Calu3 (cell line): ENCODE measurements around the gene GNG4. TPM values are rescaled to one million over a fixed set of nuclear protein-coding genes. Genes with fewer than 3 reads are reported as not detected.

Experiments
- BruUV-seq: library from RNA; stranded (reverse); fragments of 400-500 nt; replicated peaks from 2 replicates; lab custom pipeline; 2021; lab: Mats Ljungman, UMichigan
- CTCF ChIA-PET: fragments of 300-600 bp; sonication (Branson Sonifier 250); formaldehyde crosslinking; loops from one replicate; lab custom pipeline; 2022; ENCODE audit warnings: antibody characterized with exemption; lab: Charles Lee
- DNase-seq: peaks from one replicate; pipeline ENCODE4 v3.0.0; 2022
- H3K27ac Mint-ChIP-seq: one replicate; pipeline ENCODE4 v1.8.0; 2022; ENCODE audit warnings: mixed read lengths; ENCODE audit not compliant: unreplicated experiment
- H3K27me3 Mint-ChIP-seq: one replicate; pipeline ENCODE4 v1.8.0; 2022; ENCODE audit warnings: mixed read lengths; ENCODE audit not compliant: unreplicated experiment
- H3K36me3 Mint-ChIP-seq: one replicate; pipeline ENCODE4 v1.8.0; 2022; ENCODE audit warnings: mild to moderate bottlenecking, moderate library complexity, mixed read lengths; ENCODE audit not compliant: insufficient read depth, unreplicated experiment
- H3K4me1 Mint-ChIP-seq: one replicate; pipeline ENCODE4 v1.8.0; 2022; ENCODE audit warnings: mild to moderate bottlenecking, low read depth, mixed read lengths; ENCODE audit not compliant: unreplicated experiment
- H3K4me3 Mint-ChIP-seq: one replicate; pipeline ENCODE4 v1.8.0; 2022; ENCODE audit warnings: mild to moderate bottlenecking, low read depth, moderate library complexity, mixed read lengths; ENCODE audit not compliant: unreplicated experiment
- H3K9me3 Mint-ChIP-seq: one replicate; pipeline ENCODE4 v1.8.0; 2022; ENCODE audit warnings: low read depth, mixed read lengths; ENCODE audit not compliant: unreplicated experiment
- intact Hi-C: fragments of 100-400 bp; cut with micrococcal nuclease; formaldehyde crosslinking; loops from one replicate; pipeline ENCODE4 v1.10.0; 2022; ENCODE audit not compliant: unreplicated experiment
- total RNA-seq: library from RNA; stranded (reverse); gene quantifications from 2 replicates; pipeline ENCODE4 v1.2.3, GENCODE V29; 2022
- TF ChIP-seq, protein P1 (sequence below): fragments of 200-600 bp; IDR thresholded peaks from one replicate; pipeline ENCODE4 v1.8.0; 2022; ENCODE audit warnings: antibody characterized with exemption; ENCODE audit not compliant: unreplicated experiment

GNG4 gene
- total RNA-seq, 1 experiment from 2014 or later = 18.4 TPM

DNA sequence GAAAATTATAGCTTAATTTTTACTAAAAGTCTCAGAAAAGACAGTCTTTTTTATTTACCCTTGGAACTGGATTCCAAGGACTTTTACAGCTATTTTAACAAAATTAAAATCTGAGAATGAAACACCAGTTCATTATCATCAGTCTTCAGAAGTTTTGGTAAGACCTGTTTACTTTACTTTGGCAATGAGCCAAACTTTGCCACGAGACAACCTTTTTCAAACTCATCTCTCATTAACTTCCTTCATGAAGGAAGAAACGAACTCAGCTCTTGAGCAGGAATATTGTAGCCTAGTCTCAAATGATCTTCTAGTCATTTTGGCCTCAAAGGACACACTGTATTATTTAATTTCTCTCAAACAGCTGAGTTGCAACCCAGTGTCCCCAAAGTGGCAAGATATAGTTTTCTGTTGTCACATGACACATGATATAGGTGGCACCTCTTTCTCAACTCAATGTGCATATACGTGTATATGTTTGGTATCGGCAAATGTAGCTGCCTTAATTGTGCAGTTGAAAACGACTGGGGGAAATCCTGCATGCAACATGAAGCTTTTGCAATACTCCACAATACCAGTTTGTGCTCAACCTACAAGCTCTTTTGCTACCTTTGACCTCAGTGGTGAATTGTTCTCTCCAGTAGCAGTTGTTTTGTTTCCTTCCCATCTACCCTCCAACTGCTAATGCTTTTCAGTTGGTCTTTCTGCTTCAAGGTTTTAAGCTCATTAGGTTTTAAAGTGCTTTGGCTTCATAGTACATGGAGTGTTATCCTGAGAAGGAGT, 8.4 kb upstream of the GNG4 start:
- Mint-ChIP-seq H3K27me3 (peaks cover 10% of the 10 kb centered on the region), H3K4me1 (no peaks in the 10 kb centered on the region), H3K27ac (no peak overlapping the region), H3K9me3 (no peaks in the 10 kb centered on the region), H3K36me3 (no peaks in the 10 kb centered on the region), H3K4me3 (no peak overlapping the region)
- BruUV-seq = no TSS peak
- CTCF ChIA-PET = interaction anchor here (0.6 to 0.7 kb wide), 2 partner anchors 499 to 1339 kb away, joined by 3 to 4 read pairs; no protein-coding TSS in a partner anchor
- intact Hi-C loops = no loop called here
- TF ChIP-seq, protein P1, sequence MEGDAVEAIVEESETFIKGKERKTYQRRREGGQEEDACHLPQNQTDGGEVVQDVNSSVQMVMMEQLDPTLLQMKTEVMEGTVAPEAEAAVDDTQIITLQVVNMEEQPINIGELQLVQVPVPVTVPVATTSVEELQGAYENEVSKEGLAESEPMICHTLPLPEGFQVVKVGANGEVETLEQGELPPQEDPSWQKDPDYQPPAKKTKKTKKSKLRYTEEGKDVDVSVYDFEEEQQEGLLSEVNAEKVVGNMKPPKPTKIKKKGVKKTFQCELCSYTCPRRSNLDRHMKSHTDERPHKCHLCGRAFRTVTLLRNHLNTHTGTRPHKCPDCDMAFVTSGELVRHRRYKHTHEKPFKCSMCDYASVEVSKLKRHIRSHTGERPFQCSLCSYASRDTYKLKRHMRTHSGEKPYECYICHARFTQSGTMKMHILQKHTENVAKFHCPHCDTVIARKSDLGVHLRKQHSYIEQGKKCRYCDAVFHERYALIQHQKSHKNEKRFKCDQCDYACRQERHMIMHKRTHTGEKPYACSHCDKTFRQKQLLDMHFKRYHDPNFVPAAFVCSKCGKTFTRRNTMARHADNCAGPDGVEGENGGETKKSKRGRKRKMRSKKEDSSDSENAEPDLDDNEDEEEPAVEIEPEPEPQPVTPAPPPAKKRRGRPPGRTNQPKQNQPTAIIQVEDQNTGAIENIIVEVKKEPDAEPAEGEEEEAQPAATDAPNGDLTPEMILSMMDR = no peak
- no peak for DNase-seq

DNA sequence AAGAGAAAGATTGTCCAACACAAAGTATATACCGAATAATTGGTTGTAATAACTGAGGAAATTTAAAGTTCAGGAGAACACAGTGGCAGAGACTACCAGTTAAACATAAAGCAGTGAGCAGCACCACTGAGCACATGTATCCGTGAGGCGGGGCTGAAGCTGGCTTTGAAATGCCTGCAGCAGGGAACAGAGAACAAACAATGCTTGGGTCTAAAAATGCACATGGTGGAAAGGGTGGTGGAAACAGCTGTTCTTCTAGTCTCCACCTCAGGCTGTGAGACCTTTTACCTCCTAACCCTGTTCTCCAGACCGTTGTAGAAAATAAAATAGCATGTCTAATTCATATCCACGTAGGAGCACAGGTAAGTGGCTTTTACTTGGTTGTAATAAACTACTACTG, 7.7 kb upstream of the GNG4 start:
- Mint-ChIP-seq H3K36me3 (no peaks in the 10 kb centered on the region), H3K27ac (no peak overlapping the region), H3K4me1 (no peaks in the 10 kb centered on the region), H3K27me3 (peaks cover 16% of the 10 kb centered on the region), H3K9me3 (no peaks in the 10 kb centered on the region), H3K4me3 (no peak overlapping the region)
- no peak for DNase-seq
- CTCF ChIA-PET = no interaction called here
- BruUV-seq = no TSS peak
- TF ChIP-seq, protein P1 = no peak
- intact Hi-C loops = no loop called here

DNA sequence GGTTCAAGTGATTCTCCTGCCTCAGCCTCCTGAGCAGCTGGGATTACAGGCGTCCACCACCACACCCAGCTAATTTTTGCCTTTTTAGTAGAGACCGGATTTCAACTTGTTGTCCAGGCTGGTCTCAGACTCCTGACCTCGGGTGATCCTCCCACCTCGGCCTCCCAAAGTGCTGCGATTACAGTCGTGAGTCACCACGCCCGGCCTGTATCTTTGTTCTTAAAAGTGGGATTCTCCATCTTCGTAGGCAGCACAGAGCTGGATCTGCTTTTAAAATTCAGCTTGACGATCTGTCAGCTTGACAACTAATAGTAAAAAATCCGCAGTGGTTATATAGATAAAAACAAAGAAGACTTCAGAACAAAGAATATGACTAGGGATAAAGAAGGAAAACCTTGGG, 2.8 kb upstream of the GNG4 start:
- CTCF ChIA-PET = no interaction called here
- no TSS peak for BruUV-seq
- TF ChIP-seq, protein P1 = no peak
- peaks cover 31% of the 10 kb centered on the region for H3K27me3 Mint-ChIP-seq
- H3K4me1 Mint-ChIP-seq = peaks cover 9% of the 10 kb centered on the region
- intact Hi-C loops = no loop called here
- H3K4me3 Mint-ChIP-seq = no peak overlapping the region
- H3K9me3 Mint-ChIP-seq = no peaks in the 10 kb centered on the region
- no peak for DNase-seq
- no peak overlapping the region for H3K27ac Mint-ChIP-seq
- peaks cover 11% of the 10 kb centered on the region for H3K36me3 Mint-ChIP-seq

DNA sequence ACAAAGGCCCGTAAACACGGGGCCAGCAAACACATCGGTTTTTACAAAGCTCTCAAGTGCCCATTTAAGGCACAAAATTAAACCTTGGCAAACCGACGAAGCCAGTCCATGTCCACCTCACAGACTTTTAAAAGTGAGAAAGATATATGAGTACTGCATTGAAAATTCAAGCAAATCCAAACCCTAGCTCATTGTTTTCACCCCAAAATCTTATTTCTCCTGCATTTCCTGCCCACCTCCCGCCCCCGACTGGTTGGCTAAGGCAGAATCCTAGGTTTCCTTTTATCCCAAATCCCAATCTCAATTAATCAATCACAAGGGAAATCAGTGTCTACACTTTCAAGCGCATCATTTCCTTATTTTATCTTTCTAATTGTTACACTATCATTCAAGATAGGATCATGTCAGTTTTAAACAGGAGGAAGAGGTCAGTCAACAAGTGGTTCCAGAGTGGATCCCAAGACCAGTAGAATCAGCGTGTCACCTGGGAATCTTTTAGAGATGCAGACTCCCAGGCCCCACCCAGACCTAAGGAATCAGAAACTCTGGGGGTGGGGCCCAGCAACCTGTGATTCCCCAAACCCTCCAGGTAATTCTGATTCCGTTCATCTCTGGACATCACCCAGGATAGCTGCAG, 1.7 kb upstream of the GNG4 start:
- no peak for DNase-seq
- TF ChIP-seq, protein P1 = no peak
- peaks cover 9% of the 10 kb centered on the region for H3K4me1 Mint-ChIP-seq
- BruUV-seq = no TSS peak
- H3K9me3 Mint-ChIP-seq = no peaks in the 10 kb centered on the region
- CTCF ChIA-PET = no interaction called here
- peaks cover 11% of the 10 kb centered on the region for H3K36me3 Mint-ChIP-seq
- peak overlapping the region; percentile 81 for H3K4me3 Mint-ChIP-seq
- H3K27me3 Mint-ChIP-seq = peaks cover 31% of the 10 kb centered on the region
- peak overlapping the region; percentile 8 for H3K27ac Mint-ChIP-seq
- intact Hi-C loops = no loop called here
